GM19395 (cell line): ENCODE measurements around the gene ZSCAN12.
A peak's percentile ranks its signal among the peaks of the same experiment; 100 is the strongest.
"Not testable (repeated sequence)": the region's sequence is repeated elsewhere in the genome, so short reads cannot be mapped to it uniquely, and the experiment has no call there.

Experiments
- ATAC-seq: cut with Tn5 transposase; IDR thresholded peaks from one replicate; pipeline ENCODE4 v1.9.1; 2021; ENCODE audit warnings: mild to moderate bottlenecking, moderate library complexity; ENCODE audit not compliant: unreplicated experiment

ZSCAN12 gene

DNA sequence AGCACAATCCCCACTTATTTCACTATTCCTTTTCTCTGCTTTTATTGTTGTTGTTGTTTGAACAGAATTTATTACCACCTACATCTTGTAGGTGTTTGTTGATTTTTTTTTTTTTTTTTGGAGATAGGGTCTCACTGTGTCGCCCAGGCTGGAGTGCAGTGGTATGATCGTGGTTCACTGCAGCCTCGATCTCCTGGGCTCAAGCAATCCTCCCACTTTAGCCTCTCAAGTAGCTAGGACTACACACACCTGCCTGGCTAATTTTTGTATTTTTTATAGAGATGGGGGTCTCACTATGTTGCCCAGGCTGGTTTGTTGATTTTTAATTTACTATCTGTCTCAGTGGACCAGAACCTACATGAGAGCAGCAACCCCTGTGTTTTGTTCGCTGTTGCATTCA lies 3.6 kb downstream of the ZSCAN12 start:
- ATAC-seq, result no peak

DNA sequence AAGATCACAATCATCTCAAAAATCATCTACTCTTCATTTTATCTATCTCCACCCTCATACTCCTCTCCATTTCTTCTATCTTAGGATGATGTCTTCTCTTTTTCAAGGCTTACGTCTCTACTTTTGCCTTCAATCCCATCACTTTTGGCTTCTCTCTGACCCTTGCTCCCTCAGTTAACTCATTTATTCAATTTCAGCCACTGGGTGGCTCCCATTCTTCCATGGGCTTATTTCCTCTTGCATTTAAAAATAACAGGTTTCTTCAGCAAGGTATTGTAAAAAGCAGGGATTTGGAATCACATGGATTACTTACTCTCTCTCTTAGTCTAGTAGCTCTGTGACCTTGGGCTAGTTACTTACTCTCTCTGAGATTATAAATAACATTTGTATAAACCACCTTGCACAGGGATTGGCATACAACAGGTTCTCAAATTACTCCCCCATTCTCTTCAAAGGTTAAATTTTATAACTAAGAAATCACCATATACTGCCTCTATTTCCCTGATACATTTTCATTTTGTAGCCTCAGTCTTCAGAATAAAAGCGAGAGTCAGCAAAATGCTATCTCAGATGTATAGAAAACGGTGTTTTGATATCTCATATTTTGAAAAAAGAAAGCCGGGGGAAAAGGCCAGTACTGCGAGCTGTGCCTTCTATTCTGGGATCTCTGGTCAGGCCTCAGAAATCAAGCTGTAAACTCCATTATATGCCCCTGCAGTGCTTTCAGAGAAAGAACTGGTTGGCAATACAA lies 5.5 kb downstream of the ZSCAN12 start:
- ATAC-seq, result no peak

DNA sequence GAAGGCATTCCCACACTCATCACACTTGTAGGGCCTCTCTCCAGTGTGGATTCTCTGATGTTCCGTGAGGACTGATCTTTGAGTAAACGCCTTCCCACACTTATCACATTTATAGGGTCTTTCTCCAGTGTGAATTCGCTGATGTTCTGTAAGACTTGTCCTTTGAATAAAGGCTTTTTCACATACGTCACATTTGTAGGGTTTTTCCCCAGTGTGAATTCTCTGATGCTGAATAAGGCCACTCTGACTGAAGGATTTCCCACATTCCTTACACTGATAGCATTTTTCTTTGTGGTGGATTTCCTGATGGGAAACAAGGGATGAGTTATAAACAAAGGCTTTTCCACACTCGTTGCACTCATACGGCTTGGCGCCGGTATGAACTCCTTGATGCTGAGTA lies 8.9 kb downstream of the ZSCAN12 start:
- ATAC-seq, result no peak

DNA sequence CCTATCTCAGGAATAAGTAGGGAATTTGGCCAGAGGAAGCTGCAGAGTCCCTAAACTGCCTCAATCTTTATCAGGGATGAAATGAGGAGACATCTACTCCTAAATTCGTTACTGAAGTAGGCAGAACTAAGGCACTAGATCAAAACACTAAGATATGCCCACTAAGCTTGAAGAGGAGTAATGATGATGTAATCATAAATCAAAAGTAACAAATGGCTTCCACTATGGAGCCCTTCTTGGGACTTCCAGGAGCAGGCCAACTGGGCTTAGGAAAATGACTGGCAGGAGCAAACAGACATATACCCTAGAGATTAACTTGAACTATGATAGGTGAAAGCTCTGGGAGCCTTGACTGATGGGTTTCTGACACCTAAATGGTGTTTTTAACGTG lies 15.4 kb downstream of the ZSCAN12 start:
- no peak for ATAC-seq

- peak; percentile 94 for ATAC-seq
These were observed 16.1 kb downstream of the ZSCAN12 start for GRCh38 chr6:28383235-28384142.

GRCh38 chr6:28380381-28380780 lies 19.2 kb downstream of the ZSCAN12 start:
- no peak for ATAC-seq

- ATAC-seq, result no peak
These were observed 20.9 kb downstream of the ZSCAN12 start for GRCh38 chr6:28378644-28379043.

DNA sequence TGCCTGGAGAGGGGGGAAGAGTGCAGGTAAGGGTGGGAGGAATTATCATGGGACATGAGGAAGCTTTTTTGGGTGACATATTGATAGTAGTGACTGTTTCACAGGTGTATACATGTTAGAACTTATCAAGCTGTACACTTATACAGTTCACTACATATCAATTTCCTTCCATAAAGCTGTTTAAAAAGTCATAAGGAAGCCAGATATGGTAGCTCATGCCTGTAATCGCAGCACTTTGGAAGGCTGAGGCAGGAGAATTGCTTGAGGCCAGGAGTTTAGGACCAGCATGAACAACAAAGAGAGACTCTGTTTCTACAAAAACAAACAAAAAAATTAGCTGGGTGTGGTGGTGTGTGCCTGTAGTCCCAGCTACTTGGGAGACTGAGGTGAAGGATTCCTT lies 21.7 kb downstream of the ZSCAN12 start:
- ATAC-seq, result no peak

DNA sequence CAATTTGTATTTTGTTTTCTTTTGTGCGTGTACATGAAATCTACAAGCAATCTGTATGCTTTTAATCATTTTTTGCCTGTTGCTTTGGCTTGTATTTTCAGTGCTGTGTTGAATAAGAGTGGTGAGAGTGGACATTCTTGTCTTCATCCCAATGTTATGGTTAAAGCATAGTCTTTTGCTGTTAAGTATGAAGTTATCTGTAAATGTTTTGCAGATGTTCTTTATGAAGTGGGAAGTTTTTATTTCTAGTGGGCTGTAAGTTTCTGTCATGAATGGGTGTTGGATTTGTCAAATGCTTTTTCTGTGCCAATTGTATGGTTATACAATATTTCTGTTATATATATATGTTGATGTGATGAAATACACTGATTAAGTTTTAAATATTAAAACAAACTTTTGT lies 25.6 kb downstream of the ZSCAN12 start:
- no peak for ATAC-seq

- ATAC-seq, result peak; percentile 68
These were observed 27.7 kb downstream of the ZSCAN12 start for GRCh38 chr6:28371706-28372451.

- no peak for ATAC-seq
These were observed 28.3 kb downstream of the ZSCAN12 start for GRCh38 chr6:28371280-28371679.

DNA sequence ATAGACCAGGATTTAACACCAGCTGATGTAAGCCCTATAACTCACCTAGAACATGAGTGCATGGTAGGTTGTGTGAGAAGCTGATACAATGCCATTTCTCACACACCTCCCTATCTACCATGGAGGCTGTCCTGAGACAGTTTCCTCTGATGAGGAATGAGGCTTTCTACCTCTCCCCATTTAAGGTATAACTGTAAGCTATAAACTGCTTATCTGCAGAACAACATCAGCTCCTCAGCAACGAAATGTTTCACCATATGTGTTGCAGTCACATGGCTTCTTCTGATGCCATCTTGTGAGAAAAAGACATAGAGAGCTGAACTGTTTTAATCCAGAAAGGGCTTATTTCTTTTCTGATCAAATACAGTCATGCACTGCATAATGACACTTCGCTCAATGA lies 29.1 kb downstream of the ZSCAN12 start:
- ATAC-seq, result no peak

DNA sequence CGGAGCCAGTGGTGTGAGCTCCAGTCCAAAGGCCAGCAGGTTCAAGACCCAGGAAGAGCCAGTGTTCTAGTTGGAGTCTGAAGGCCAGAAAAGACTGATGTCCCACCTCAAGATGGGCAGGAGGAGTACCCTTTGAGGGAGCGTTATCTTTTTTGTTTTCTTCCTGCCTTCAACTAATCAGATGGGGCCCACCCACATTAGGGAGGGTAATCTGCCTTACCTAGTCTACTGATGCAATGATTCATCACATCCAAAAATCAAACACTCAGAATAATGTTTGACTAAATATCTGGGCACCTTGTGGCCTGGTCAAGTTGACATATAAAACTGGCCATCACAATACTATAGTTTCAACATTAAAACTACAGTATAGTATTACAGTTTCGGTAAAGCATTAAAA lies 30.1 kb downstream of the ZSCAN12 start:
- no peak for ATAC-seq

DNA sequence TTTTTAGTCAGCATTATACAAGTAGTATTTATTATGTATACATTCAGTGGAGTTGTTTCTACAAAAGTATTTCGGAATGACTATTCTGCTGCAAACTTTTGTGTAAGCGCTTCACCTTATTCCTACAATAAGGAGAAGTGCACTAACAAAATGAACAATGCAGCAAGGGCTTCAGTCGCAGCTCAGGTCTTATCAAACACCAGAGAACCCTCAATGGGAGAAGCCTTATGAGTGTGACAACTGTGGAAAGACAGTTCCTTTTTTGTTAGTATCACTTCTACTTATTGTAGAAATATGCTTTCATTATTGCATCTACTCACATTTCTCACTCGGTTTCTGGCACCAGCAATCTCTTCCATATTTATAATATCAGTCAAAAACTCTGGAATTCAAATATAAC lies 31.0 kb downstream of the ZSCAN12 start:
- ATAC-seq, result no peak

- not testable (repeated sequence) for ATAC-seq
These were observed 34.0 kb downstream of the ZSCAN12 start for GRCh38 chr6:28365590-28365989.

- ATAC-seq, result no peak
These were observed 38.6 kb downstream of the ZSCAN12 start for GRCh38 chr6:28360961-28361360.

GRCh38 chr6:28359562-28359961 lies 40.0 kb downstream of the ZSCAN12 start:
- ATAC-seq, result not testable (repeated sequence)

- ATAC-seq, result no peak
These were observed 42.5 kb downstream of the ZSCAN12 start for GRCh38 chr6:28357036-28357435.

DNA sequence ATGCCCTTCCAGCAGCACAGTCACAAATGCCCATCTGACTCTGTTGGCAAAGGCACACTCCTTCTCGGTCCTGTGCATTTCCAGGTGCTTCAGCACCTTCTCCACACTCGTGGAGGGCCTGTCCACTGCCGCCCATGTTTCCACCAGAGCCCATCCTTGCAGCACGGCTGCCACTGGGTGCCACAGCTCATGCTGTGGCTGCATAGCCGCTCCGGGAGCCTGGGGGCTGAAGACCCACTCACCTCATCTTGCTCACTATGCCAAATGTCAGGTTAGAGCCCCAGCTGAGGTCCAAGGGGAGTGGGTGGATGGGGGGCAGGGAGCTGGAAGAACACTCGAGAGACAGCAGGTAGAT lies 42.9 kb downstream of the ZSCAN12 start:
- no peak for ATAC-seq

DNA sequence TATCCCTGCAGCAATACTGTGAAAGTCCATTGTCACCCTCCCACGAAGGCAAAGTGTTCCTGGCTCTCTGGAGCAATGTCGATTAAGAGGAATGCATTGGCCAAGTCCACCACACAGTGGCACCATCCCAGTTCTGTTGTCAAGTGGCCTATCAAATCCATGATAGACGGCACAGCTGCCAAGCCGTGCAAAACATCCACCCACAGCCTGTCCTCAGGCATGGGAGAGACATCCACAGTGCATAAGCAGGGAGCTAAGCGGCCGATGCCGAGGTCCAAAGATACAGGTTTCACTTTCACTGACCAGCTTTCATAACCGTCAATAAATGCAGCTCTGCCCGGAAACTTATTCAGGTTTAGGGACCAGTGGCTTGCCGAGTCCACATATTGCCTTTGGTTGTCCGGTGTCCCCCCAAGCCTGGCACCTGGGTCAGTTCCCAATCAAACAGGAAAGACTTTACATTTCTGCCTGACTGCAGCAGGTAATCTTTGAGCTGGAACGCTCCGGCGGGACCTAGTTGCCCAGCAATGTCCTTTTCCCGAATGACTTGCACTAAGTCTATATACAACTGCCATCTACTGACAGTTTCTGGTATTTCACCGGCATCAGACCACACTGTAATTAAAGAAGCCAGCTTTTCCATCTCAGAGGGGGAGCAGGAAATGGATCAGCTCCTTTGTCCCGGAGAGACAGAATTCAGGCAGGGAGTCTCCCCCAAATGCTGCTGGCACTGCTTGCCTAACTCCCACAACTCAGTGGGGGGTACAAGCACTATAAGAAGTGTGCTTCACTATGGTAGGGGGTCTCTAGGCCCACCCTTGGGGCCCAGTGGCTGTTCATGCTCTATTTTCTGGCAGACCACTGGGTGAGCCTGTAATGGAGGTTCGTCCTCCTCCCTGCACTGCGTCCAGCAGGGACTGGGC lies 43.5 kb downstream of the ZSCAN12 start:
- ATAC-seq, result peak; percentile 81
